CMK (cell line): Measurements from ENCODE around the gene NECTIN4.
"Not testable (repeated sequence)": the region's sequence is repeated elsewhere in the genome, so short reads cannot be mapped to it uniquely, and the experiment has no call there.

Source experiments
- DNase-seq: peaks from one replicate; pipeline ENCODE4 v3.0.0-alpha.2; 2010; ENCODE audit warnings: low read depth

Gene NECTIN4

DNA sequence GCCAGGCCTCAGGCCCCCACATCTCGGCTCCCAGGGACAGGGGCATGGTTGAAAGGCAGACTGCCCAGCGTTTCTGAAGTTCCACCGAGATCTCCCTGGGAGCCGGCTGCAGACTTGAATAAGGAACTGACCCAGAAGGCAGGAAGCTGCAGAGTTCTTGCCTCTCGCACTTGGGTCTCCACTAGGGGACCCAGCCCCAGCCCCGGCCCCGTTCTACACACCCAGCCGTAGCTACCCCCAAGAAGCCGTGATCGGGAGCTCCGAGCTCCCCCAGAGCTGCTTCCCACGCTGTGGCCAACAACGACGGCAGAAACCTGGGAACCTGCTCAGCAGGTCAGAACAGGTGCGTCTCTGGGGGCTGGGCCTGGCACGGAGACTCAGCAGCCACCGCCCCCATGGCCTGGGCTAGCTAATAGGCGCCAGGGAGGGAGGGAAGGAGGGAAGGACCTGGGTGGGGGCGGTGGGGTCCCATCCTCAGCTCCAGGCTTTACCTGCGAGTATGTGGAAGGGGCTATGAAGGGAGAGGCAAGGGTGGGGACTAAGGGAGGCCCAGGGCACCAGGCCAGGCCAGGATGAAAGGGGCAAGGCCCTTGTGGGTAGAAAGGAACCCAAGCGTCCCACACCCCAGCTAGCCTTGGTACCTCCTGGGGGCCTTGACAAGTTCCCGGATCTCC lies at the start of gene NECTIN4:
Gene NECTIN4, minus strand, starts transcription at position 308 of the 674 bp plus-strand sequence. Its CDS starts 262 bp downstream, at position 46.
- DNase-seq, result no peak

GRCh38 chr1:161138431-161138830 lies 49.1 kb upstream of the NECTIN4 start:
- DNase-seq, result no peak

DNA sequence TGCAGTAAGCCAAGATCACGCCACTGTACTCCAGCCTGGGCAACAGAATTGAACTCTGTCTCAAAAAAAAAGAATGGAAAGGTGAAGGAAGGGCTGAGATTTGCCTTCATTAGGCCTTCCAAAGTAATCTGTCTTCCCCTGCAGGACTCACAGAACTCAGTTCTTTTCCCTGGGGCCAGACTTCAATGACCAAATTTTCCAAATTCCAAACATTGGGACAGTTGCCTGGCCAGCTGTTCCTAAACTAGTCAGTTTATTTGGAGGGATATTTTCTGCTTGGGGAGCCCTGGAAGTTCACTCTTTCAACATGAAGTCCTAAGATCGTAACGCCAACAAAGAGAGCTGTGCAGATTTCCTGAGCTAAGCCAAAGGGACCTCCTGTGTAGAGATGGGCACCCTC lies 48.5 kb upstream of the NECTIN4 start:
- DNase-seq, result no peak

DNA sequence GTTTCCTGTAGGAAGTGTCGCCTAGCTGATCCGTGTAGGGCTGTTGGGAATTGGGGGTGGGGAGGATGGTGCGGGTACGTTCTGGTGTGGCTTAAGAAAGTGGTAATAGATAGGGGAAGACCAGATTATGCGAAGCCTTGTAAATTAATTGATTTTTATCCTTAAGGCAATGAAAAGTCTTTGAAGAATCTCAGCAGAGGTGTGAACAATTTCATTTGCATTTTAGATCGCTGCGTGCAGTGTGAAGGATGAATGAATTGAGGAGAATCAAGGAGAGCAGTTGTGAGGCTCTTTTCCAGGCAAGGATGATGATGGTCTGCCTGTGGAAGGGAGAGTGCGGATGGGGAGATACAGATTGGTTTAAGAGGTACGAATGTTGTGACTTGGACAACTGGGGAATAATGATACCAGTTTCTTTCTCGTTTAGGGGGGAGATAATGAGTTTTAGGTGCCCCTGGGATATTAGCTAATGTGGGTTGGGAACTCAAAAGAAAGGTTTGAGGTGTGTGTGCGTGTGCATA lies 43.9 kb upstream of the NECTIN4 start:
- DNase-seq, result no peak

GRCh38 chr1:161132410-161133219 lies 43.3 kb upstream of the NECTIN4 start, which contains the start of gene DEDD:
Gene DEDD (minus strand): TSS chr1:161132667. CDS start chr1:161124462, 8,205 bp downstream.
- DNase-seq, result peak; percentile 86

DNA sequence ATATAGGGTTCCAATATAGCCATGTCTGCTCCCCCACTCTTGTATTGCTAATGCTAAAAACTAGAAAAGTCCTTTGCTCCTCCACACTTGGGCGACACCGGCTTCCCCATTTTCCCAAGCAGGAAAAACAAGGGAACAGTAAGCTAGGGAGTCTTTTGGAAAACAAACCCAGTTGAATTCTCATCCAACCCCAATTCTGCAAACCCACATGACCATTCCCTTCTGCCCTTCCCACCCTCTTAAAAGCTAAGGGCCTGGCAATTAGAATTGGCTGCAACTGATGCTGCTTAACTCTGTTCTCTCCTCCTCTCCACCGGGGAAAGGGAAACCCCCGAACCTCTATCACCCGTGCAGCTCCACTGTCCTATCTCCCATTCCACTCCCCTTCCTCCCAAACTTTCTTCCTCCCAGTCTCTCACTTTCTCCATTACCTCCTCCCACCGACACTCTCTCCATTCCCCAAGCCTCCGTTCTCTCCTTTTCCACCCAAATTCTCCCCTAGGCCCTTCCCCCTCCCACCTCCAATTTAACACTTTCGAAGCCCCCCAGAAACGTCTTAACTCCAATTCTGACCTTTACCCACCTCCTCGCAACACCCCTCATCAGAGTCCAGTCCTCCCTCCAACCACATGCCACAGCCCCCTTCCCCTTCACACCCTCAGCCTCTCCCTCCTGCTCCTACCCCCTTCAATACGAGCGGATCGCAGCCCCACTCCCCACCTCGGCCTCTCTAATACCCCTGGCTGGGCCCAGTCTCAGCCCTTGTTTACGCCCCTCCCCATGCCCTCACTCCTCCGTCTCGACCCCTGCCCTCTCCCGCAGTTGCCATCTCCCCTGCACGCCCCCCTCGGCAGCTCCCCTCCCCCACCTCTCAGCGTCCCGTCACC lies 42.4 kb upstream of the NECTIN4 start:
- DNase-seq, result no peak

DNA sequence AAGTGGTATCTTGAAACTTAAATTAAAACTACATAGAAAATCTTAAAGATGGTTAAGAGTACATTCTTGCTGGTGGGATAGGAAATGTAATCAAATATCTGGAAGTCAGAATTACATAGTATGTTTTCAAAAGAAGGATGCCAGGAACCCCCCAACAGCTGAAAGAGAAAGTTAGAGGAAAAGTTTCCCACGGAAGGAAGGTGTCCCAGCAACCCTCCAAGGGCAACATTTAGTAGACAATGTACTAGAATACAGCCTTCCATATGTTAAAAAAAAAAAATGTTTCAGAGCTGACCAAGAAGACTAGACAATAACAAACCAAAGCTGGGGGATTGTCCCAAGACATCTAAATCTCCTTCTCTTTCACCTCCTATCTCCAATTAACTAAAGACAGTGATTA lies 40.9 kb upstream of the NECTIN4 start:
- no peak for DNase-seq

DNA sequence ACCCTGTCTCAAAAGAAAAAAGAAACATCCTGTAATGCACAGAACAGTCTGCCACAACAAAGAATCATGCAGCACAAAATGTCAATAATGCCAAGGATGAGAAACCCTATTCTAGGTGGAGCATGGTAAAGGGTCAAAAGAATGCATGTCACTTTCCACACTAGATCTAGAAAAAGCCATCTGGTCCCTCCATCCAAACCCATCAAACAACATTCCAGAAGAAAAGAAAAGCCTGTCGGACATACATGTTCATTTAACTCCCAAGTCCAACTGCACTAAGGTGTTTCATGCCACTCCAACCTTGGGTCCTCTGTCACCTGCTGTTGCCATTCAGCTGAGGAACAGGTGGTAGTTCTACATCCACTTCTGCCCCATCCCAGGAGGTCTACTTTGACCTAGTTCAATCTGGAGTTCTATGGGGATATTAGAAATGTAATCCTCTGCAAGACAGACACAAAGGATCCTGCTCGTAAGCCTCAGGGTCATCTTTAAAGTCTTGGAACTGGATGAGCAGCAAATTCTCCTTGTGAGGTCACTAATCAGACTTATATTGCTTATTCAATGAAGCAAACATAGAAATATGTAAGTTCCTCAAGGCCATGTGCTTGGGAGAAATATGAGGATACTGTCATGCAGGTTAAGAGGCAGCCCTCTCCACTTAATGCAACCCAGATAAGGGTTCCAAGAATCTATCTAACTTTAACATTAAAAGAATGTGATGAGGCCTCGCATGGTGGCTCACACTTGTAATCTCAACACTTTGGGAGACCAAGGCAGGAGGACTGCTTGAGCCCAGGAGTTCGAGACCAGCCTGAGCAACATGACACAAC lies 39.4 kb upstream of the NECTIN4 start:
- DNase-seq, result no peak

GRCh38 chr1:161127649-161128048 lies 38.3 kb upstream of the NECTIN4 start:
- no peak for DNase-seq

GRCh38 chr1:161122967-161123366 lies 33.6 kb upstream of the NECTIN4 start:
- DNase-seq, result no peak

DNA sequence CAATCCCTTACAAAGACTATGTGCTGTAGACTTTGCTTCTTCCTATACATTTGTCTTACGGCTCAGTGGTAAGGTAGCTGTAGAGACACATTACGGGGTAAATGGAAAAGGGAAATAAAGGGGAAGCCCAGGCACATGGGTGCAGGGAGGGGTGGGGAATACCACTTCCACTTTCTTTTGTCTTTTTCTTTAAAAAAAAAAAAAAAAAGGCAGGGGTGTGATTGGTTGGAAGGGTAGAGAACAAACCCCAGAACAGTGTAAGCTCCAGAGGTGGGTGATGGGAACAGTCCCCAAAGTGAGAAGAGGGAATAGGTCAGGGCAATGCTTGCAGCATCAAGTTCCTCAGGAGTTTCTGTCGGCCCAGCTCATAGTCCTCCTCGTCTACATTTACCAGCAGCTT lies 32.5 kb upstream of the NECTIN4 start:
- no peak for DNase-seq

- DNase-seq, result no peak
Observed at GRCh38 chr1:161121042-161121650, 31.8 kb upstream of the NECTIN4 start.

DNA sequence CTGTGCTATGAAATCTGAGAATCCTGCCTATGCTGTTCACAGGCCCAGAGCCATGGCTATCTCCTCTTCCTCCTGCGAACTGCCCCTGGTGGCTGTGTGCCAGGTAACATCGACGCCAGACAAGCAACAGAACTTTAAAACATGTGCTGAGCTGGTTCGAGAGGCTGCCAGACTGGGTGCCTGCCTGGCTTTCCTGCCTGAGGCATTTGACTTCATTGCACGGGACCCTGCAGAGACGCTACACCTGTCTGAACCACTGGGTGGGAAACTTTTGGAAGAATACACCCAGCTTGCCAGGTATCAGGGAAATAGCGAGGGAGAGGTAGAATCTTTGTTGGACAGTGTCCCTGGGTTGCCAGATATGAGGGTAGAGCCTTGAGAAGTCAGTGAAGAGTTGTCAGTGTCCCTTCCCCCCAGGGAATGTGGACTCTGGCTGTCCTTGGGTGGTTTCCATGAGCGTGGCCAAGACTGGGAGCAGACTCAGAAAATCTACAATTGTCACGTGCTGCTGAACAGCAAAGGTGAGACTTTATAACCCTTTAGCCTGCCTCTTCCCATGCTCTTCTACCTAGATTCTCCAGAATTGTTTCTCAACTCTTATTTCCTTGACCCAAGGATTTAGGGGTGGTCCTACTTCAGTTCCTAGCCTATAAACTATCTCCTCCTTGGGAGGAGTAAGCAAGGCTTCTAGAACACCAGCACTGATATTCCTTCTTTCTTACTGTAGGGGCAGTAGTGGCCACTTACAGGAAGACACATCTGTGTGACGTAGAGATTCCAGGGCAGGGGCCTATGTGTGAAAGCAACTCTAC lies 29.9 kb upstream of the NECTIN4 start:
- peak; percentile 49 for DNase-seq

GRCh38 chr1:161117759-161118581 lies 28.6 kb upstream of the NECTIN4 start, which contains the start of the genes NIT1 and PFDN2:
Gene NIT1 (plus strand): TSS chr1:161118105. CDS start chr1:161118177, 72 bp downstream.
Gene PFDN2 (minus strand): TSS chr1:161118037. CDS start chr1:161118026, 11 bp downstream.
- peak; percentile 62 for DNase-seq

GRCh38 chr1:161115961-161116360 lies 26.6 kb upstream of the NECTIN4 start:
- DNase-seq, result not testable (repeated sequence)

DNA sequence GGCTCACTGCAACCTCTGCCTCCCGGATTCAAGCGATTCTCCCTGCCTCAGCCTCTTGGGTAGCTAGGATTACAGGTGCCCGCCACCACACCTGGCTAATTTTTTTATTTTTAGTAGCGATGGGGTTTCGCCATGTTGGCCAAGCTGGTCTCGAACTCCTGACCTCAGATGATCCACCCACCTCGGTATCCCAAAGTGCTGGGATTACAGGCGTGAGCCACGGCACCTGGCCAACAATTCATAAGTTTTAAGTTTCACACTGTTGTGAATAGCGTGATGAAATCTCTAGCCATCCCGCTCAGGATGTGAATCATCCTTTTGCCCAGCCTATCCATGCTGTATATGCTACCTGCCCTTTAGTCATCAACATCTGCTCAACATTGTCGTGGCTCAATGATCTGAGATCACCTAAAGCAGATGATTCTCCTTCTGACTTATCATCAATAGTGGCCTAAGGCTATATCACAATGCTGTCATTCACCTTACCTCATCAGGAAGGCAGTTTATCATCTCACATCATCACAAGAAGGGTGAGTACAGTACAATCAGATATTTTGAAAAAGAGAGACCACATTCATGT lies 25.9 kb upstream of the NECTIN4 start:
- DNase-seq, result no peak

DNA sequence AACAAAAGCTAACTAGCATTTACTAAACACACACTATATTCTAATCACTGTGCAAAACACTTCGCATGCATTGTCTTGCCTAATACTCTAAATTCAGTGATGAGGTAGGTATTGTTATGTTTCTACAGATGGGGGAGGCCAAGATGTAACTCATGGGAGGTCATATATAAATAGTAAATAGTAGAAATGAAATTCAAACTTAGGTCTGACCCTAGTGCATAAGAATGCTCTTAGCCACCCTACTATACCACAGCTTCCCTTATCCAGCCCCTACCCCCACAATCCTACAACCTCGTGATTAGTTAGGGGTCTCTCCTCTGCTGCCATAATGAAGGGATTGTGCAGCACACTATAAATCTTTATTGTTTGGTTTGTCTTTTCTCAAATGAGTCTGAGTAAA lies 25.2 kb upstream of the NECTIN4 start:
- DNase-seq, result no peak

- DNase-seq, result no peak
Observed at GRCh38 chr1:161113915-161114314, 24.6 kb upstream of the NECTIN4 start.
